HG03457 (cell line): ENCODE results near the gene MACROH2A1.

Experiments used
- ATAC-seq: cut with Tn5 transposase; IDR thresholded peaks from one replicate; pipeline ENCODE4 v1.9.1; 2021; ENCODE audit warnings: moderate number of reproducible peaks; ENCODE audit not compliant: unreplicated experiment

MACROH2A1 gene

GRCh38 chr5:135357685-135358084 lies 41.3 kb downstream of the MACROH2A1 start:
- no peak for ATAC-seq

DNA sequence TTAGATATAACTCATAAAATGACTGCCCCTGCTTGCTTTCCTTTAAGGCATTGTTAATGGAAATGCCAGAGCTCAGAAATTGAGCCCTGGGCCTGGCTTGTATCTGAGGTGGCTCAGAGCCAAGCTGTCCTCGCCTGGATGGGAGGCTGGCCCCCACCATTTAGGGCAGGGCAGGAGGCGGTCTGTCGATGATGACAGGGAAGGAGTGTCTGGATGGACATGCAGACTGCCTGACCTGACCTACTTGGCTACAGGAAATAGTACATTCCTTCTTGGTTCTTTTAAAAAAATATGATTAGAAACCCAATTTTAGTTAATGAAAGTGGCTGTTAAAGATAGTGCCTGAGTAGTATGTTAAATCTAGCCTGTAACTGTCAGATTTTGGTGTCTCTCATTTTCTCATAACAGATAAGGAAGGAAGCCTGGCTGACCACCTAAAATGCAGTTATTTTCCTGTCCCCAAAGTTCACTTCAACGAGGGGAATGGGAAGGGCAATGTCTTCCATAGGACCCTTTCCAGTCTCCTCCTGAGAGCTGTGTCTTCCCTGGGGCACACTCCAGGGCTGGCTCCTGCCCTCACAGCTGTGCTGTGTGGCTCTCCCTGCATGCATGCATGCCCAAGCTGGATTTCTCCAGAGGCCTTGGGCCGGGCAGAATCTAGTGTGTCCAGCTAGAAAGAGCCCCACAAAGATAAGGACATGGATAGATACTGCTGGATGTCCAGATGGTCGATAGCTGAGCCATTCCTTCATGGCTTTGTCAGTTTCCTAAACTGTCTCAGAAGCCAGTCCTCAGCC lies 42.3 kb downstream of the MACROH2A1 start:
- no peak for ATAC-seq

- no peak for ATAC-seq
These were observed 43.9 kb downstream of the MACROH2A1 start for GRCh38 chr5:135355169-135355568.

GRCh38 chr5:135353952-135354721 lies 44.9 kb downstream of the MACROH2A1 start:
- no peak for ATAC-seq

DNA sequence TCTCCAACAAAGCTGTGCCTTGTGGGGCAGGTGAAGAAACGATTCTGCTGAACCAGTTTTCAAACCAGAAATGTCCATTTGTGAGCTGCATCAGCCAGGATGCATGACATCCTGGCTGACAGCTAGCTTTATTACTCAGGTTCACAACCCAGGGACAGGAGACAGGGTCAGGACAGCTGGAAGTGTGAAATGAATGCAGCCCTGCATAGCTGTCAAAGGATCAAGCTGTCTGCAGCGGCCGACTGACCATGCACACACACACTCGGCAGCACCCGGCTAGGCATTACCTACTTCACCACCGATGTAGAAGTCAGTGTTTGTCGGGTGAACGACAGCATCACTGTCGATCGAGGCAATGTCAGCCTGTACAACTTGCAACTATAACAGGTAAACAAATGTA lies 48.5 kb downstream of the MACROH2A1 start:
- ATAC-seq, result no peak

DNA sequence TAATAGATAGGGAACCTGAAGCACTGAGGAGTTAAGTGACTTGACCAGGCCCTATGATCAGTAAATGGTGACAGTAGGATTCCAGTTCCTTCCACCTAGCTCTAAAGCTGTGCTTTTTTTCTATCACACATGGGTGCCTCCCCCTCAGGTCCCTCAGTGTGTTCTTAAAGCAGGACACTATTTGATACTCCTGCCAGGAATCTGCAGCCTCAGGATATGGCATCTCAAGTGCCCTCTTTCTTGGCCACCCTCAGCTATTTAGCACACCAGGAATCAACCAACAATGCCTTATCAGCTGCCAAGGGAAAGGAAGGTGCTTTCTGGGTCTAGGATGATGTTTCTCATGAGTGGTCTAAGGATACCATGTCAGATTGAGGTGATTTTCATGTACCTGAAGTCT lies 49.1 kb downstream of the MACROH2A1 start:
- no peak for ATAC-seq

DNA sequence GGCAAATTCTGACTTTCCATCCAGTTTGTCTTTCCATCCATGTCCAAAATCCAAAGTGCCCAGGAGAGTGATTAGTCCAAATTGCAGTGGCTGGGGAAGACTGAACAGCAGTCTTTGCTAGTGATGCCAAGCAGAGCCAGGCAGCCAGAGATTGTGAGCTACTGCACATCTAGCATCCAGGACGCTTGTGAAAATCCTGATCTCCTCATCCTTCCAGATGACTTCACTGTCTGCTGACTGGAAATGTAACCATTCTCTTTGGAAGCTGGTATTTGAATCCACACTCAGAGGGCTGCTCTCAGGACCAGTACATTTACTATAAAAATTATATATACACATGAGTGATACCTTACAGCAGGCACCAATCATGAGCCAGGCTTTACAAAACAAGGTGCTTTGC lies 49.6 kb downstream of the MACROH2A1 start:
- no peak for ATAC-seq

- ATAC-seq, result no peak
These were observed 50.1 kb downstream of the MACROH2A1 start for GRCh38 chr5:135348918-135349317.

- ATAC-seq, result no peak
These were observed 51.6 kb downstream of the MACROH2A1 start for GRCh38 chr5:135347392-135347791.

DNA sequence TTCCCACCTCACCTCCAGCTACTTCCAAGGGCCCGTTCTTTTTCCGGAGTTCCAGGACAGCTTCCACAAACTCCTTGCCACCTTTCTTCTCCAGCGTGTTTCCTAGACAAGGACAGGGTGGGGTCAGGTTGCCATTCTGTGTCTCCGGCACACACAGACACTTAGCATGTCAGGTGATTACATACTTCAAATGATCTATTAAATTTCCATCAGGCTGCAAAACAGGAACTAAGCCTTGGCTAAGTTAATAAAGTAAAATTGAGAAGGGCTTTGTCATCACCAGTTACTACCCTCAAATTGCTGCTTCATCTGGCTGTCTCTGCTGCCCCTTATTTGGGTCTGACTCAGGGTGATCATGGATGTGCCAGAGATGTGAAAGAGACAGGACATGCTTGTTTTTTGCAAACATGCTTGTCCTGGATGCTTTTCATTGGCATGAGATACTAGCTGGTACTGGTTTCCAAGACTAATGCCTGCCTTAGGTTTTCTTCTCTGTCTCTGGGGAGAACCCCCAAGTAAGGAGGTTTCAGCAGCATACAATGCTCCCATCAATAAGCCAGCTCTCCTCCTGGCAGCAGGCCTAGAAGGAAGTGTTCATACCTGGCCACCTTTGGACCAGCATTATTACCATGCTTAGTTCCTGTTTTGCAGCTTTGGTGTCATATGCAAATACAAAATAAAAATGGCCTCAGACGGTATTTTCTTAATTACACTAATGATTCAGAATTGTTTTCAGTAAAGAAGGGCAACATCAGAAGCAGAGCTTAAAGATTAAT lies 52.9 kb downstream of the MACROH2A1 start:
- no peak for ATAC-seq

- ATAC-seq, result no peak
These were observed 54.7 kb downstream of the MACROH2A1 start for GRCh38 chr5:135344349-135344748.

GRCh38 chr5:135343413-135343812 lies 55.6 kb downstream of the MACROH2A1 start:
- no peak for ATAC-seq

GRCh38 chr5:135342551-135342875 lies 56.5 kb downstream of the MACROH2A1 start:
- ATAC-seq, result no peak

DNA sequence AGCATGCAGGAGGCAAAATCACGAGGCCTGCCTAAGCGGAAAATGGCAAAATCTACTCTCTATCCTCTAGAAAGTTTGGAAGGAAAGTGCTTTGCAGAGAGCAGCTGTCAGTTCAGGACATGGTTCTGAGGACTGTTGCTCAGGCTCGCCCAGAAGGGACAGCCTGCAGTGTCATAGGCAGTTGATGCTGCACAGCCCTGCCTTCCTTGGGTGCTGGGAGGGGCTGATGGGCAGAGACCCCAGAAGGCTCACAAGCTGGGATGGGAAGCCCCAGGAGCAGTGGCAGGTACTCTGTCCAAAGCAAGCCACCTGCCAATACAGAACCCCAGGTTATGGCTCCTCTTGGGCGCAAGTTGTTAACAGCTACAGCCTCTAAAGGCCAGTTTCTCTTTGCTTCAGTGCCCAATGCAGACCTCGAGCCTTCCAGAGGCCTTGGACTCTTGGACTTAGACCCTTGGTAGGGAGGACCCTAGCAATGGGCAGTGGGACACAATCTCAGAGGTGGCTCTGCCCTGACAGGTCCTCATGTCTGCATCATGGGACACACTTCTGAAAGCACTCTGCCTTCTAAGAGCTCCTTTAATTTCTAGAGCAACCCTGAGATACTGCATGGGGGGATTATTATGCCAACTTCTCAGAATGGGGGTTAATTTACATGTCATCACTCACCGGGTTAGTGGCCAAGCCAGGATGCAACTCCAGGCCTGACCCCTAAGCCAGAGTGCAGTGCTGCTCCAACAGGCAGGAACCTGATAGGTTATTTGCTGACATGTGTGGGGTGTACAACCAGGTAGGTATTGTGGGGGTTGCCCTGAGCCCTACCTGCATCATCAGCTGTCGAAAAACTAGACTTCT lies 57.1 kb downstream of the MACROH2A1 start:
- no peak for ATAC-seq

DNA sequence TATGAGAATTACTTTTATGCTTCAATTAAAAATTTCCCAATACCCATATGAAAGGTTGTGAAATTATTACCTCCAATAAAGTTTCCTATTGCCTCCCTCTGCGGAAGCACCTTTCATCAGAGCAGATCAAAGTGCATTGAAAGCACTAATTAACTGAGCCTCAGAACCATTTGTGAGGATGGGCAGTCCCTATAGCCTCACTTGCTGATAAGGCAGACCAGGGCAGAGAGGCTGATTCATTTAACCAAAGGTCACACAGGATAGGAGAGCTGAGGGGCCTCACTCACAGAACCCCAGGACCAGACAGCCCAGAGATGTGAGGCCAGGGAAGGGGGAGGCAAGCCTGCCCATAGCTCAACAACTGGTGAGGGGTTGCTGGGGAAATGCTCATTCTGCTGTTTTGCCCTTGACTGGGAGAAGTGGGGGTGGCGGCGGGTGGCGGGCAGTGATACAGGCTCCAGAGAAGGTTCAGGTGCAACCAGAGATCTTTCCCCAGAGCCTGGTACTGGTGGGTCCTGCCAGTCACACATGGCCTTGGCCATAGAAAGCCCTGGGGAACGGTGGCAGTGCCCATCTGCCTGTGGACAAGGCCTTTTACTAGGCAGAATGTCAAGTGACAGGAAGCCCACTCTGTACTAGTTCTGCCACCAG lies 57.9 kb downstream of the MACROH2A1 start:
- ATAC-seq, result no peak

GRCh38 chr5:135340568-135340967 lies 58.5 kb downstream of the MACROH2A1 start:
- no peak for ATAC-seq

GRCh38 chr5:135339623-135340022 lies 59.4 kb downstream of the MACROH2A1 start:
- no peak for ATAC-seq

- ATAC-seq, result no peak
These were observed 59.8 kb downstream of the MACROH2A1 start for GRCh38 chr5:135339189-135339588.

GRCh38 chr5:135337064-135337463 lies 62.0 kb downstream of the MACROH2A1 start:
- ATAC-seq, result no peak
